ENCODE measurements around the gene NT5DC3. TPM values are rescaled to one million over a fixed set of nuclear protein-coding genes. Genes with fewer than 3 reads are reported as not detected.

NT5DC3 gene
- polyA plus RNA-seq, 3 donors: 0.27 to 4.8 (median 0.93) TPM

GRCh38 chr12:103824845-103825244 is 16.2 kb downstream of the NT5DC3 start:
- Mint-ChIP-seq H3K27me3 (ENCODE audit: low read depth in 3 of 3) (no peaks in the 10 kb centered on the region), H3K36me3 (peaks cover 4 to 6% of the 10 kb centered on the region in 2 donors), H3K4me1 (peaks cover 34% of the 10 kb centered on the region), H3K27ac (no peak overlapping the region), H3K9me3 (peaks cover 2 to 9% (median 7%) of the 10 kb centered on the region in 7 donors), H3K4me3 (no peak overlapping the region)
- Histone ChIP-seq H3K79me2 (ENCODE audit: insufficient read depth, low read length) (peaks cover 56% of the 10 kb centered on the region), H4K20me1 (ENCODE audit: insufficient read depth, low read length) (no peaks in the 10 kb centered on the region), H3K4me3 (replicated peaks in 1 of 3; ENCODE audit: low read depth in 2 of 3, low read length in 3 of 3) (no peak overlapping the region), H3K4me1 (ENCODE audit: control insufficient read depth in 1 of 2, insufficient read depth in 2 of 2, low read length in 2 of 2) (peaks cover 25 to 27% of the 10 kb centered on the region in 2 donors), H3K4me2 (replicated peaks; ENCODE audit: extremely low read depth, low read length, poor library complexity, severe bottlenecking) (no peak overlapping the region), H3K27ac (ENCODE audit: low read depth in 1 of 2, low read length in 2 of 2) (no peak overlapping the region), H2AFZ (ENCODE audit: insufficient read depth, low read depth, low read length, poor library complexity, severe bottlenecking) (no peak overlapping the region), H3K9me3 (replicated peaks in 1 of 2; ENCODE audit: control insufficient read depth in 1 of 2, insufficient read depth in 1 of 2, low read length in 2 of 2) (peaks cover 7 to 8% of the 10 kb centered on the region in 2 donors), H3K9ac (ENCODE audit: insufficient read depth, low read length, poor library complexity, severe bottlenecking) (no peak overlapping the region), H3K27me3 (ENCODE audit: control insufficient read depth in 2 of 2, insufficient read depth in 2 of 2, low read length in 2 of 2) (no peaks in the 10 kb centered on the region), H3K36me3 (replicated peaks in 1 of 2; ENCODE audit: control insufficient read depth in 1 of 2, insufficient read depth in 2 of 2, low read length in 2 of 2) (no peaks in the 10 kb centered on the region)
- DNase-seq: no peak
- WGBS (ENCODE audit: insufficient coverage): no CpG with 5 or more reads among the region's 3 CpGs
- intact Hi-C loops (cut with micrococcal nuclease): no loop called here
- TF ChIP-seq CTCF (IDR thresholded peaks at IDR 0.05): no peak

- no peak for DNase-seq
- intact Hi-C loops (cut with micrococcal nuclease): no loop called here
- H3K9me3 ChIP-seq (replicated peaks in 1 of 2; ENCODE audit: control insufficient read depth in 1 of 2, insufficient read depth in 1 of 2, low read length in 2 of 2): peaks cover 7 to 8% of the 10 kb centered on the region in 2 donors
- H3K9me3 Mint-ChIP-seq: peaks cover 2 to 9% (median 7%) of the 10 kb centered on the region in 7 donors
- no peak overlapping the region for H3K4me3 Mint-ChIP-seq
- H3K27me3 Mint-ChIP-seq (ENCODE audit: low read depth in 3 of 3): no peaks in the 10 kb centered on the region
- no peaks in the 10 kb centered on the region for H4K20me1 ChIP-seq (ENCODE audit: insufficient read depth, low read length)
- peaks cover 22% of the 10 kb centered on the region in 2 donors for H3K4me1 ChIP-seq (ENCODE audit: control insufficient read depth in 1 of 2, insufficient read depth in 2 of 2, low read length in 2 of 2)
- no peaks in the 10 kb centered on the region for H3K27me3 ChIP-seq (ENCODE audit: control insufficient read depth in 2 of 2, insufficient read depth in 2 of 2, low read length in 2 of 2)
- H3K4me3 ChIP-seq (replicated peaks in 1 of 3; ENCODE audit: low read depth in 2 of 3, low read length in 3 of 3): no peak overlapping the region
- no peak overlapping the region for H3K27ac Mint-ChIP-seq
- no peak overlapping the region for H3K9ac ChIP-seq (ENCODE audit: insufficient read depth, low read length, poor library complexity, severe bottlenecking)
- no peaks in the 10 kb centered on the region for H3K36me3 ChIP-seq (replicated peaks in 1 of 2; ENCODE audit: control insufficient read depth in 1 of 2, insufficient read depth in 2 of 2, low read length in 2 of 2)
- WGBS (ENCODE audit: insufficient coverage): 70% methylated on average over 2 of the region's 3 CpGs
- no peak overlapping the region for H3K4me2 ChIP-seq (replicated peaks; ENCODE audit: extremely low read depth, low read length, poor library complexity, severe bottlenecking)
- no peak for TF ChIP-seq CTCF (IDR thresholded peaks at IDR 0.05)
- peaks cover 55% of the 10 kb centered on the region for H3K79me2 ChIP-seq (ENCODE audit: insufficient read depth, low read length)
- H3K36me3 Mint-ChIP-seq: peaks cover 4 to 6% of the 10 kb centered on the region in 2 donors
- H2AFZ ChIP-seq (ENCODE audit: insufficient read depth, low read depth, low read length, poor library complexity, severe bottlenecking): no peak overlapping the region
- peaks cover 29% of the 10 kb centered on the region for H3K4me1 Mint-ChIP-seq
- H3K27ac ChIP-seq (ENCODE audit: low read depth in 1 of 2, low read length in 2 of 2): no peak overlapping the region
Observed at GRCh38 chr12:103824290-103824689, 16.7 kb downstream of the NT5DC3 start.
